HCT116 (cell line): ENCODE measurements around the gene NCOA6. TPM values are rescaled to one million over a fixed set of nuclear protein-coding genes. Genes with fewer than 3 reads are reported as not detected.

Experiments
- ATAC-seq: fragments of 200-7000 bp; cut with Tn5 transposase; 2 replicates; pipeline ENCODE4 v1.9.1; 2020; ENCODE audit warnings: mild to moderate bottlenecking, moderate library complexity
- BruUV-seq: library from RNA; stranded (reverse); fragments of 400-500 nt; replicated peaks from 2 replicates; lab custom pipeline; 2021; lab: Mats Ljungman, UMichigan
- CTCF ChIA-PET: fragments of 300-600 bp; sonication (Branson Sonifier 250); formaldehyde crosslinking; loops from one replicate; lab custom pipeline; 2021; ENCODE audit warnings: antibody characterized with exemption; lab: Charles Lee
- POLR2A ChIA-PET: fragments of 300-600, 350-600 bp; sonication (Branson Sonifier 250); formaldehyde crosslinking; loops from one replicate; lab custom pipeline; 2021; ENCODE audit warnings: antibody characterized with exemption; lab: Charles Lee
- RAD21 ChIA-PET, 2 experiments: fragments of 300-600 bp; sonication (Branson Sonifier 250); formaldehyde crosslinking; loops; one replicate each; lab custom pipeline; 2023; ENCODE audit warnings: low total read pairs in 2 of 2; ENCODE audit not compliant: uncharacterized antibody in 2 of 2, unreplicated experiment in 2 of 2, low non-redundant PET in 1 of 2; lab: Charles Lee
- DNase-seq: peaks from one replicate; pipeline ENCODE4 v3.0.0-alpha.2; 2010; ENCODE audit warnings: low read depth, low spot score
- H2AFZ ChIP-seq: fragments of 200-600 bp; shearing (Covaris generic), sonication (generic); 2 replicates; pipeline ENCODE4 v1.6.1; 2017; ENCODE audit warnings: low read depth, mixed run types, mixed read lengths, antibody characterized with exemption, low read length; ENCODE audit not compliant: poor library complexity, severe bottlenecking
- H3K27ac ChIP-seq: 2 replicates; pipeline ENCODE4 v1.5.1; 2012; ENCODE audit warnings: low read depth, low read length
- H3K27me3 ChIP-seq: fragments of 200-600 bp; sonication (generic); 2 replicates; pipeline ENCODE4 v1.6.1; 2016; ENCODE audit warnings: mixed run types, low read length, mixed read lengths; ENCODE audit not compliant: insufficient read depth
- H3K36me3 ChIP-seq, 2 experiments: fragments of 200-500 bp in 1 of 2; fragments of 200-600 bp in 1 of 2; sonication (Bioruptor generic) in 1 of 2; sonication (generic) in 1 of 2; 2 replicates each; pipeline versions ENCODE4 v1.5.1 to v1.6.1; 2014 to 2016; ENCODE audit warnings: low read length in 2 of 2, inconsistent platforms in 1 of 2, mixed read lengths in 1 of 2, mixed run types in 1 of 2; ENCODE audit not compliant: insufficient read depth in 2 of 2, control insufficient read depth in 1 of 2
- H3K4me1 ChIP-seq, 2 experiments: fragments of 200-600 bp in 1 of 2; sonication (generic) in 1 of 2; 2 replicates each; pipeline versions ENCODE4 v1.5.1 to v1.6.1; 2012 to 2017; ENCODE audit warnings: low read length in 2 of 2, inconsistent platforms in 1 of 2, mild to moderate bottlenecking in 1 of 2, mixed read lengths in 1 of 2, mixed run types in 1 of 2, moderate library complexity in 1 of 2; ENCODE audit not compliant: insufficient read depth in 2 of 2, control insufficient read depth in 1 of 2
- H3K4me2 ChIP-seq: fragments of 200-600 bp; sonication (generic); 2 replicates; pipeline ENCODE4 v1.6.1; 2017; ENCODE audit warnings: mixed run types, low read length, mixed read lengths
- H3K4me3 ChIP-seq, 2 experiments: fragments of 200-600 bp in 1 of 2; sonication (generic) in 1 of 2; replicated peaks in 1 of 2; 2 replicates each; pipeline ENCODE4 v1.5.1; 2011 to 2016; ENCODE audit warnings: low read length in 2 of 2, control low read depth in 1 of 2, low read depth in 1 of 2, mild to moderate bottlenecking in 1 of 2, mixed read lengths in 1 of 2, mixed run types in 1 of 2
- H3K79me2 ChIP-seq: fragments of 200-600 bp; sonication (generic); 2 replicates; pipeline ENCODE4 v1.6.1; 2017; ENCODE audit warnings: mild to moderate bottlenecking, mixed run types, low read length, moderate library complexity, mixed read lengths; ENCODE audit not compliant: insufficient read depth
- H3K9ac ChIP-seq: fragments of 200-600 bp; sonication (generic); 2 replicates; pipeline ENCODE4 v1.6.1; 2016; ENCODE audit warnings: low read length, mixed read lengths
- H3K9me2 ChIP-seq: fragments of 200-600 bp; sonication (generic), shearing (Covaris generic); 2 replicates; pipeline ENCODE4 v1.6.1; 2017; ENCODE audit warnings: mixed run types, mild to moderate bottlenecking, moderate library complexity; ENCODE audit not compliant: insufficient read depth
- H3K9me3 ChIP-seq, 2 experiments: fragments of 200-500 bp in 1 of 2; fragments of 200-600 bp in 1 of 2; sonication (Bioruptor generic) in 1 of 2; sonication (generic) in 1 of 2; 2 replicates each; pipeline ENCODE4 v1.6.1; 2014 to 2017; ENCODE audit warnings: low read length in 2 of 2, mixed read lengths in 2 of 2, inconsistent platforms in 1 of 2, low read depth in 1 of 2, mild to moderate bottlenecking in 1 of 2, mixed run types in 1 of 2, moderate library complexity in 1 of 2; ENCODE audit not compliant: control insufficient read depth in 1 of 2, insufficient read depth in 1 of 2
- H4K20me1 ChIP-seq: fragments of 200-600 bp; sonication (generic), shearing (Covaris generic); 2 replicates; pipeline ENCODE4 v1.6.1; 2017; ENCODE audit warnings: mixed run types, mild to moderate bottlenecking, moderate library complexity; ENCODE audit not compliant: insufficient read depth
- ATF3 ChIP-seq: IDR thresholded peaks from 2 replicates; pipeline ENCODE4 v1.6.1; 2012
- CBX3 ChIP-seq: IDR thresholded peaks from 2 replicates; pipeline ENCODE4 v1.6.1; 2012; ENCODE audit warnings: low read depth
- EZH2 ChIP-seq: fragments of 200-600 bp; sonication (generic); IDR thresholded peaks from 2 replicates; pipeline ENCODE4 v1.6.1; 2017; ENCODE audit warnings: antibody characterized with exemption, mixed run types
- EZH2phosphoT487 ChIP-seq: fragments of 200-600 bp; IDR thresholded peaks from 2 replicates; pipeline ENCODE4 v1.6.1; 2018; ENCODE audit warnings: antibody characterized with exemption, borderline replicate concordance
- POLR2AphosphoS5 ChIP-seq: IDR thresholded peaks from 2 replicates; pipeline ENCODE4 v1.6.1; 2011; ENCODE audit warnings: mild to moderate bottlenecking, low read depth, low read length, moderate library complexity
- REST ChIP-seq: IDR thresholded peaks from 2 replicates; pipeline ENCODE4 v1.6.1; 2012; ENCODE audit warnings: low read depth
- SIN3A ChIP-seq: IDR thresholded peaks from 2 replicates; pipeline ENCODE4 v1.6.1; 2012; ENCODE audit warnings: low read depth
- TCF7L2 ChIP-seq: IDR thresholded peaks from 2 replicates; pipeline ENCODE4 v1.7.0; 2011; ENCODE audit warnings: borderline replicate concordance, inconsistent platforms; ENCODE audit not compliant: insufficient read depth, insufficient read length; ENCODE audit errors: extremely low read depth
- YY1 ChIP-seq: IDR thresholded peaks from 2 replicates; pipeline ENCODE4 v1.6.1; 2011; ENCODE audit warnings: low read length, low read depth, moderate library complexity, mild to moderate bottlenecking; ENCODE audit not compliant: insufficient replicate concordance; ENCODE audit errors: extremely low read depth
- ZBTB33 ChIP-seq: IDR thresholded peaks from 2 replicates; pipeline ENCODE4 v1.6.1; 2011; ENCODE audit warnings: mild to moderate bottlenecking, low read length, moderate library complexity; ENCODE audit not compliant: insufficient replicate concordance; ENCODE audit errors: extremely low read depth
- ZFX ChIP-seq: fragments of 450-650 bp; IDR thresholded peaks from 2 replicates; pipeline ENCODE4 v1.6.1; 2017
- intact Hi-C: fragments of 100-400 bp; cut with micrococcal nuclease; formaldehyde crosslinking; loops from 2 replicates; pipeline ENCODE4 v1.10.0; 2022
- total RNA-seq: library from RNA; stranded (reverse); gene quantifications from one replicate; pipeline ENCODE4 v1.2.1, GENCODE V29; 2021; ENCODE audit not compliant: unreplicated experiment
- TF ChIP-seq, protein P1 (sequence below): IDR thresholded peaks from 2 replicates; pipeline ENCODE4 v1.6.1; 2012

The NCOA6 gene
- total RNA-seq, 1 experiment from 2014 or later: 24.8 TPM

DNA sequence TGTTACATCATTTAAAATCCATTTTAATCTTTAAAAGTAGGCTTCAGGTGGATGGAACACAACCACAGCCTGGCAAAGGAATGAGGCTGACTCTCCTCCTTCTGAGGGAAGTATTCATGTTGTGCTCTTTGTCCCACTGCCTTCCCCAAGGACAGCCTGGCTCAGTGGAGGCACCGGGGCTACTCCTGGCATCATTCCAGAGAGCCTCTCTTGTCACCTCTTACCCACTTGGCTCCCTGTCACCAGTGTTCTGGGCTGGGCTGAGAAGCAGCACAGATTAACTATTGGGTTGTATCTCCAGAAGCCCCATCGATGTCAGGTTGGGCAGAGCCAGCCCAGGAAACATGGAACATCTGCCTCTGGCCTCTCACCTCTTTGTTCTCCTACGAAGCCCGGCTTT lies 132.0 kb downstream of the NCOA6 start:
- ChIA-PET CTCF (no interaction called here), RAD21 (no interaction called here)
- intact Hi-C loops: no loop called here

More for the DNA sequence above, 132.0 kb downstream of the NCOA6 start:
- BruUV-seq: no TSS peak
- Histone ChIP-seq H4K20me1 (no peaks in the 10 kb centered on the region), H3K27me3 (no peaks in the 10 kb centered on the region), H2AFZ (no peak overlapping the region), H3K36me3 (no peaks in the 10 kb centered on the region), H3K9me2 (no peaks in the 10 kb centered on the region), H3K4me2 (no peak overlapping the region), H3K9me3 (no peaks in the 10 kb centered on the region), H3K4me3 (no peak overlapping the region), H3K27ac (no peak overlapping the region), H3K79me2 (no peaks in the 10 kb centered on the region), H3K4me1 (no peaks in the 10 kb centered on the region), H3K9ac (no peak overlapping the region)
- TF ChIP-seq EZH2phosphoT487 (no peak), CBX3 (no peak), TCF7L2 (no peak), ZBTB33 (no peak), ZFX (no peak), REST (no peak), ATF3 (no peak), POLR2AphosphoS5 (no peak), SIN3A (no peak), YY1 (no peak), EZH2 (no peak)
- TF ChIP-seq, protein P1, sequence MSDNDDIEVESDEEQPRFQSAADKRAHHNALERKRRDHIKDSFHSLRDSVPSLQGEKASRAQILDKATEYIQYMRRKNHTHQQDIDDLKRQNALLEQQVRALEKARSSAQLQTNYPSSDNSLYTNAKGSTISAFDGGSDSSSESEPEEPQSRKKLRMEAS: no peak
- POLR2A ChIA-PET: no interaction called here
- DNase-seq (no peak), ATAC-seq (no peak)
